DMS153 treated with DMSO at 0.1 percent for 48 hours (cell line): ENCODE results near the gene GYG2.
"Not testable (repeated sequence)": the region's sequence is repeated elsewhere in the genome, so short reads cannot be mapped to it uniquely, and the experiment has no call there.

Experiments used
- DNase-seq: peaks from one replicate; lab custom pipeline; 2025; ENCODE audit not compliant: unreplicated experiment; lab: John Stamatoyannopoulos, UW

GYG2 gene

DNA sequence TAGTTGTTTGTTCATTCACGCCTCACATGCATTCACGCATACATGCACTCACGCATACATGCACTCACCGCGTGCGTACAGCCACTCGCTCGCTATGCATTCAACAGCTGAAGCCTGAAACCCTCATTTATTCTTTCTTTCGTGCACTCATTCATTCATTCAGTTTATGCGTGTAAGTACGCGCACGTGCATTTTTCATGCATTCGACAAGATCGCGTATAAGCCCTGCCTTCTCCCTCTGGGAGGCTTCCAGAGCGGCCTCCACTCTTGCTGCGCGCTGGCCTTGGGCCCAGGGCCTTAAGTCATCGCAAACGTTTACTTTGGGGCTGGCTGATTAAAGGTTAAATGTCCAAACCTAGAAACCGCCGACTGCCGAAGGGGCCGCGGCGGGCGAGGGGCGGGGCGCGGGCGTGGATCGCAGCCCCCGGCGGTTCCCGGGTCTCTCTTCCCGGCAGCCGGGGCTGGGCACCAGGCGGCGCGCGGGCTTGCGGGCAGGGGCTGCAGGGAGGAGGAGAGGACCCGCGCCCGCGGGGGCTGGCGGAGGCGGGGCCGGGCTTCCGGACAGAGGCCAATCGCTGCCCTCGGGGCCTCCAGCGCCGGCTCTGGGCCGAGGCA lies at the start of gene GYG2:
GYG2 (plus strand) TSS at position 587 of the 615 bp plus-strand sequence. CDS start 1,259 bp downstream, outside the sequence.
- DNase-seq, result no peak

GRCh38 chrX:2780472-2781225 lies 48.1 kb upstream of the GYG2 start:
- not testable (repeated sequence) for DNase-seq

GRCh38 chrX:2781226-2781571 lies 47.5 kb upstream of the GYG2 start:
- DNase-seq, result no peak

- no peak for DNase-seq
Measured at GRCh38 chrX:2781698-2782097, 47.0 kb upstream of the GYG2 start.

DNA sequence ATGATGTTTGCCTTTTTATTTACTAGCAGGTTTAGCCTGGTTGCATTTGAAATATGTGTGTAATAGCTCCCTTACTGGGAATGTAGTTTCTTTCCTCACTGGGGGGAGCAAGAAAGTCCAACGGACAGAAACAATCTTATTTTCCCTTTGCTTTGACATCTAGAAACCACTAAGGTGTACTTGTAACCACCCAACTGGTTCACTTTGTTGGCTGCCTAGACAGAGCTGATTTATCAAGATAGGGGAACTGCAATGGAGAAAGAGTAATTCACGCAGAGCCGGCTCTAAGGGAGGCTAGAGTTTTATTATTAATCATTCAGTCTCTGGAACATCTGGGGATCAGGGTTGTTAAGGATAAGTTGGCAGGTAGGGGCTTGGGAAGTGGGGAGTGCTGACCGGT lies 46.6 kb upstream of the GYG2 start:
- no peak for DNase-seq

- no peak for DNase-seq
Measured at GRCh38 chrX:2782778-2783177, 46.0 kb upstream of the GYG2 start.

DNA sequence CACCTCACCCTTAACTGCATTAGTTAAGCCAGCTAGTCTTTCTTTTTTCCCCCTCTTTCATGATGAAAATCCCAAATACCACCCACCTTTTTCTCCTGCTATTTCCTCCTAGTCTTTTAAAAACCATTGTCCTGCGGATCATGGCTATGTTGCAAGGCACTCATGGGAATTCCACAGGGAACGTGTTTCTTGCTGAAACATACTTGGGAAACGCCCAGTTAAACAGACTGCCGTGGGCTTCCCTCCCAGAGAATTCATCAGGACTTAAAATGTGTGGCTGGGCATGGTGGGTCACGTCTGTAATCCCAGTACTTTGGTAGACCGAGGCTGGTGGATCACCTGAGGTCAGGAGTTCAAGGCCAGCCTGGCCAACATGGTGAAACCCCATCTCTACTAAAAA lies 44.7 kb upstream of the GYG2 start:
- DNase-seq, result no peak

DNA sequence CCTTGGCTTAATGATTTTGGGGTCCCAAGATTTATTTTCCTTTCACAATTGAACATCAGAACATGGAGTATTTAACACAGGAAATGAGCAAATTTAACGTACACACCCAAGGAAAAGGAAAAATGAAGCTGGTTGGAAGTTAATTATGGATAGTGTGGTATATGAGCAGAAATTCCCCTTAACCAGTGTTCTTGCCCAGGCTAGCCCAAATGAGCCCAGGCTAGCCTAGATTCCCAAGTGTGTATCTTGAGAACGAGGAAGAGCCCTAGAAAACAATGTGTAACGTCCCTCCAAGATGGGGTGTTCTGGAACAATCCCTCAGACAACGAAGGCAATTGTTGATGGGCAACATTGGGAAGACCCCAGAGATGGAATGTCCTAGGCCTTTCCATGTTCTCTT lies 43.2 kb upstream of the GYG2 start:
- DNase-seq, result no peak

DNA sequence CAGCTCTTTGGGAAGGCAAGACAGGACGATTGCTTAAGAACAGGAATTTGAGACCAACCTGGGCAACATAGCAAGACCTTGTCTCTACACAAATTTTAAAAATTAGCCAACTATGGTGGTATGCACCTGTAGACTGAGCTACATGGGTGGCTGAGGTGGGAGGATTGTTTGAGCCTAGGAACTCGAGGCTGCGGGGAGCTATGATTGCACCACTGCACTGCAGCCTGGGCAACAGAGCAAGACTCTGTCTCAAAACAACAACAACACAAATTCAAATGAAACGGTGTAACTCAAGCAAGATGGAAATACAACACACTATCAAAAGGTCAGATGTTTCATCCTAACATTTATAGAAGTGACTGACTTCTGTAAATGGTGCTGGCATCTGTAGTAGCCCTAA lies 39.8 kb upstream of the GYG2 start:
- no peak for DNase-seq

GRCh38 chrX:2789569-2789968 lies 39.2 kb upstream of the GYG2 start:
- no peak for DNase-seq

DNA sequence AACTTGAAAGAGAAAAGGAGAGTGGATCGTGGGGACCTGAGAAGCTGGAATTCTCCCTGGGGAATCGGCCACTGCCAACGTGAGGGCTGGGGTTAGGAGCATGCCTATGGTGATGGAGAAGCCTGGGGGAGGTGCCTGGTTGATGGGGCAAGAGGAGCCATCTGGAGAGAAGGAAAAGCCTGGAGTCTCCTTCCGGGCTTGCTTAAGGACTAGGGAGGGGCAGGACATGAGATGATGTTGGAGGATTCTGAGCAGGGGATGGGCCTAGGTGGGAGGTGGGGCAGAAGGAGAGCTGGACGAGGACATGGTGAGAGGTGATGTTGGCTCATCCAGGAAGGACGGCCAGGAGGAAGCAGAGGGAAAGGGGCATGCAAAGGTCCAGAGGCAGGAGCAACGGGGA lies 35.0 kb upstream of the GYG2 start:
- DNase-seq, result no peak

DNA sequence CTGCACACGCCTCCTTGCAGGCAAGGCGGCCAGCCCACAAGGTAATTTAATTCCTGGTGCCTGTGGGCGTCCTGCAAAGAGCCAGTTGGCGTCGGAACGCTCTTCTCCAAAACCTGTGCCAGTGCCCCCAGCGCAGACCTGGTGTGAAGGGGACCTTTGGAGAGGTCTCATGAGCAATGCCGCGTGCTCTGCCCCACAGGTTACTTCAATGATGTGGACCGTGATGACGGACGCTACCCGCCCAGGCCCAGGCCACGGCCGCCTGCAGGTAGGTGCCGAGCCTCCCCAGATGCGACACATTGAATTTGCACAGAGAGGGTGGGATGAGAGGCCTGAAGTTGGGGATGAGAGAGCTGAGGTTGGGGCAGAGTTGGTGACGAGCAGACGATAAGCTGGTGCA lies 34.4 kb upstream of the GYG2 start:
- DNase-seq, result no peak

DNA sequence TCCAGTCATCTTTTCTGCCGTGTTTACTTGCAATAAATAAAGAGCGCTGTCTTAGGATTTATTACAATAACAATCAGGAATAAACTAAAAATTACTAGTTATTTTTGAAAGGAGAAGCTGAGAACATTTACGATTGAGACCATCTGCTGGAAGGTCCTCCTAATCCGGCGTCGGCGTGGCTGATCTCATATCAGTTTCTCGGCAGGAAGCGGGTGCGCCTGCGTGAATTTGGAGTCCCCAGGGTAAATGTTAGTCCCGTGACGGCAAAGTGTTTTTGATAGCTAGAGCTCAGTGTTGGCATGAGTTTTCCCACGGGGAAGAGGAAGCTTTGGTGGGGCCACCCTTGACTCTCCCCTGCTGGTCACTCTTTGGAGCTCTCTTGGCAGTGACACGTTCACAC lies 31.9 kb upstream of the GYG2 start:
- DNase-seq, result not testable (repeated sequence)

DNA sequence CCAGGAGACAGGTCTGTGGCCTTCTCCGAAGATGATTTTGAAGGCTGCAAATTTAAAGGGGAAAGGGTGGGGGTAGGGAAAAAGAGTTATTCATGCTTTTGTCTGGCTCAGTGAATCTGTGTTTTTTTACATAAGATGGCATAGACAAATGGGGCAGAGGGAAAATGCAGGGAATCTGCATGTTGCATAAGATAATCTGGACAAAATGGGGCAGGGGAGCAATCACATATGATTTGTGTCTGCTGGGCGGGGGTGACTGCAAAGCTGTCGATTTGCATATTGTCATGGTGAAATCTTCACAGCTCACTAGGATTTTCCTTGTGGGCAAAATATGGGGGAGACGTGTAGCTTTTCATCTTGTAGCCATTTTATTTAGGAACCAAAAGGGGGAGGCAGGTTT lies 29.4 kb upstream of the GYG2 start:
- no peak for DNase-seq

- not testable (repeated sequence) for DNase-seq
Measured at GRCh38 chrX:2799980-2800379, 28.8 kb upstream of the GYG2 start.

GRCh38 chrX:2801223-2801622 lies 27.5 kb upstream of the GYG2 start:
- DNase-seq, result no peak

DNA sequence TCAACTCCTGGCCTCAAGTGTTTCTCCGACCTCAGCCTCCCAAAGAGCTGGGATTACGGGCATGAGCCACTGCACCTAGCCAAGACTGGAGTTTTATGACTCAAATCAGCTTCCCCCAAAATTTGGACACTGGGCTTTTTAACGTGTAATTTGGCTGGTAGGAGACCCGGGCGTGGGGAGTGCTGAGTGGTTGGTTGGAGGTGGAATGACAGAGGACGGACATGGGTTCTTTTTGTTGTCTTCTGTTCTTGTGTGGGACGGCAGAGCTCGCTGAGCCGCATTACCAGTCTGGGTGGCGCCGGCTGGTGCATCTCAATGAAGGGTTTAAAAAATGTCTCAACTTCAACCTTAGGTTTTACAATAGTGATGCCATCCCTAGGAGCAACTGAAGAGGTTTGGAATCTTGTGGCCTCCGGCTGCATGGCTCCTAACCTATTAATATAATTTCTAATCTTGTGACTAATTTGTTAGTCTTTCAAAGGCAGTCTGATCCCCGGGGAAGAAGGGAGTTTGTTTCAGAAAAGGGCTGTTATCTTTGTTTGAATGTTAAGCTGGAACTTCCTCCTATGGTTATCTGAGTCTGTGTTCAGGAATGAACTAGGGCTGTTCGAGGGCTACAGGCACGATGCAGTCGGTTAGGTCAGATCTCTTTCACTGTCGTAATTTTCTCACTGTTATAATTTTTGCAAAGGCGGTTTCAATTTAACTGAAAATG lies 26.2 kb upstream of the GYG2 start:
- not testable (repeated sequence) for DNase-seq

- DNase-seq, result not testable (repeated sequence)
Measured at GRCh38 chrX:2803486-2803885, 25.2 kb upstream of the GYG2 start.

DNA sequence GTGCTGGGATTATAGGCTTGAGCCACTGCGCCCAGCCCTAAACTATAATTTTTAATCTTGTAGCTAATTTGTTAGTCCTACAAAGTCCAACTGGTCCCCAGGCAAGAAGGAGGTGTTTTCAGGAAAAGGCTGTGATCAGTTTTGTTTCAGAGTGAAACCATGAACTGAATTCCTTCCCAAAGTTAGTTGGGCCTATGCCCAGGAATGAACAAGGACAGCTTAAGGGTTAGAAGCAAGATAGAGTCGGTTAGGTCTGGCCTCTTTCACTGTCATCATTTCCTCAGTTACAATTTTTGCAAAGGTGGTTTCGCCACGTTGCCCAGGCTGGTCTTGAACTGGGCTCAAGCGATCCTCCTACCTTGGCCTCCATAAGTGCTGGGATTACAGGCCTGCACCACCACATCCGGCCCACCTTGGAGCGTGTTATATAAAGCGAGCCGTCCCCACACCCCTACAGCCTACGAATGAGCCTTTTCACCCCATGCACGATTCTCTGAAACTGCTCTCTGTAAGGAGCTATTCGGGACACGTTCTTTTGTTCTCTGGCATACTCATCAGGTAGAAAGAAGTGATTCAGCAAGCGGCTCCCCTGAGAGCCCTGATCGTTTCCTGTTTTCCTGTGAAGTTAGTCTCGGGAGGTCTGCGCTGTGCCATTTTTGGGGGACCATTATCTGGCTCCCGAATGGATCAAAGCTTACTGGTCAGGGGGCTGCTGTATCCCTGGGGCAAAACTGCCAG lies 24.5 kb upstream of the GYG2 start:
- DNase-seq, result not testable (repeated sequence)

DNA sequence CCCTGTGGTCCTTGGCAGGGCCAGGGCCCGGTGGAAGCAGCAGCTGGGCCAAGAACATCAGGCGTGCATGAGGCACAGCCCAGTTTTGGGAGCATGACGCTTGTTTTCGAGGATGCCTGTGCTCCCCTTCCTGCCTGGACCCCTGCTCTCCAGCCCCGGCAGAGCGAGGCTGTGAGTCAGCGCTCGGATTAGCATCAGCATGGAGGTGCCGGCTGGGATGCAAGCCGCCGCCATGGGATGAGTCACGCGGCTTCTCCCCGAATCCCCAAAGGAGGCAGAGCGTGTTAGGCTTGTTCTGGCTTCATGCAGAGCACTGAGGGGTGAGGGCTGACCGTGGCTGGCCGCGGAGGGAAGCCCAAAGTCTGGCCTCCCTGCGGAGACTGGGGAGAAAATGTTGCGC lies 23.9 kb upstream of the GYG2 start:
- DNase-seq, result not testable (repeated sequence)

- DNase-seq, result no peak
Measured at GRCh38 chrX:2811271-2811670, 17.5 kb upstream of the GYG2 start.
